Astrocyte (in vitro differentiated cells and primary cell): ENCODE results near the gene SPRED3. TPM values are rescaled to one million over a fixed set of nuclear protein-coding genes. Genes with fewer than 3 reads are reported as not detected.

Experiments used
- DNase-seq: peaks from one replicate; pipeline ENCODE4 v3.0.0-alpha.2; 2010; ENCODE audit warnings: low read depth
- FAIRE-seq: peaks from 2 replicates; lab custom pipeline; 2011; peaks lifted over from hg19 to GRCh38; lab: Jason Lieb, UNC
- H2AFZ ChIP-seq: 2 replicates; pipeline ENCODE4 v1.6.0; 2012; ENCODE audit warnings: low read depth, low read length, inconsistent platforms
- H3K27ac ChIP-seq: 2 replicates; pipeline ENCODE4 v1.5.1; 2011; ENCODE audit warnings: low read depth, low read length, inconsistent platforms
- H3K27me3 ChIP-seq: 2 replicates; pipeline ENCODE4 v1.6.0; 2011; ENCODE audit warnings: low read length, inconsistent platforms; ENCODE audit not compliant: insufficient read depth
- H3K36me3 ChIP-seq: 2 replicates; pipeline ENCODE4 v1.5.1; 2011; ENCODE audit warnings: low read length, inconsistent platforms; ENCODE audit not compliant: insufficient read depth
- H3K4me1 ChIP-seq: 2 replicates; pipeline ENCODE4 v1.5.1; 2011; ENCODE audit warnings: low read length, inconsistent platforms; ENCODE audit not compliant: insufficient read depth
- H3K4me2 ChIP-seq: 2 replicates; pipeline ENCODE4 v1.6.0; 2012; ENCODE audit warnings: low read length, inconsistent platforms
- H3K4me3 ChIP-seq: 2 replicates; pipeline ENCODE4 v1.5.1; 2011; ENCODE audit warnings: low read depth, mild to moderate bottlenecking, low read length, inconsistent platforms; ENCODE audit not compliant: insufficient read depth
- H3K79me2 ChIP-seq: 2 replicates; pipeline ENCODE4 v1.6.0; 2012; ENCODE audit warnings: mild to moderate bottlenecking, low read length, inconsistent platforms; ENCODE audit not compliant: insufficient read depth
- H3K9ac ChIP-seq: 2 replicates; pipeline ENCODE4 v1.6.0; 2012; ENCODE audit warnings: mild to moderate bottlenecking, low read length, inconsistent platforms
- H3K9me3 ChIP-seq: 2 replicates; pipeline ENCODE4 v1.5.1; 2012; ENCODE audit warnings: low read depth, mild to moderate bottlenecking, low read length, inconsistent platforms; ENCODE audit not compliant: insufficient read depth
- H4K20me1 ChIP-seq: 2 replicates; pipeline ENCODE4 v1.6.0; 2012; ENCODE audit warnings: low read length, inconsistent platforms; ENCODE audit not compliant: insufficient read depth
- H3K27ac Mint-ChIP-seq: one replicate; pipeline ENCODE4 v1.8.0; 2021; ENCODE audit warnings: mild to moderate bottlenecking, mixed read lengths; ENCODE audit not compliant: unreplicated experiment
- H3K27me3 Mint-ChIP-seq: one replicate; pipeline ENCODE4 v1.8.0; 2021; ENCODE audit warnings: low read depth, mixed read lengths; ENCODE audit not compliant: unreplicated experiment
- H3K36me3 Mint-ChIP-seq: one replicate; pipeline ENCODE4 v1.8.0; 2021; ENCODE audit warnings: low read depth, mixed read lengths; ENCODE audit not compliant: unreplicated experiment
- H3K4me1 Mint-ChIP-seq: one replicate; pipeline ENCODE4 v1.8.0; 2021; ENCODE audit warnings: low read depth, mixed read lengths; ENCODE audit not compliant: unreplicated experiment
- H3K4me3 Mint-ChIP-seq: one replicate; pipeline ENCODE4 v1.8.0; 2021; ENCODE audit warnings: mild to moderate bottlenecking, moderate library complexity, mixed read lengths; ENCODE audit not compliant: unreplicated experiment
- H3K9me3 Mint-ChIP-seq: one replicate; pipeline ENCODE4 v1.8.0; 2021; ENCODE audit warnings: mild to moderate bottlenecking, mixed read lengths; ENCODE audit not compliant: unreplicated experiment
- EZH2 ChIP-seq: IDR thresholded peaks from 2 replicates; pipeline ENCODE4 v1.6.1; 2012; ENCODE audit warnings: mild to moderate bottlenecking, low read length, inconsistent platforms; ENCODE audit not compliant: insufficient read depth
- total RNA-seq: library from RNA; stranded (reverse); gene quantifications from 2 replicates; pipeline ENCODE4 v1.2.1, GENCODE V29; 2021
- TF ChIP-seq, protein P1 (sequence below): IDR thresholded peaks from 2 replicates; pipeline ENCODE4 v1.5.1; 2011; ENCODE audit warnings: low read depth, mild to moderate bottlenecking, inconsistent platforms, low read length, moderate library complexity; ENCODE audit not compliant: insufficient read depth

Gene SPRED3
- total RNA-seq, 1 donor from 2014 or later = 19.0 TPM

GRCh38 chr19:38401148-38401547 lies 12.7 kb downstream of the SPRED3 start:
- Mint-ChIP-seq H3K27ac (peak overlapping the region; percentile 19), H3K27me3 (peaks cover 7% of the 10 kb centered on the region), H3K36me3 (peaks cover 12% of the 10 kb centered on the region), H3K4me3 (peak overlapping the region; percentile 27), H3K9me3 (peaks cover 3% of the 10 kb centered on the region), H3K4me1 (peaks cover 16% of the 10 kb centered on the region)
- H3K9me3 ChIP-seq = no peaks in the 10 kb centered on the region
- H3K79me2 ChIP-seq = peaks cover 8% of the 10 kb centered on the region
- FAIRE-seq (no peak), DNase-seq (peak; percentile 46)
- no peaks in the 10 kb centered on the region for H3K36me3 ChIP-seq
- no peak overlapping the region for H3K4me2 ChIP-seq
- no peak overlapping the region for H3K27ac ChIP-seq
- TF ChIP-seq, protein P1, sequence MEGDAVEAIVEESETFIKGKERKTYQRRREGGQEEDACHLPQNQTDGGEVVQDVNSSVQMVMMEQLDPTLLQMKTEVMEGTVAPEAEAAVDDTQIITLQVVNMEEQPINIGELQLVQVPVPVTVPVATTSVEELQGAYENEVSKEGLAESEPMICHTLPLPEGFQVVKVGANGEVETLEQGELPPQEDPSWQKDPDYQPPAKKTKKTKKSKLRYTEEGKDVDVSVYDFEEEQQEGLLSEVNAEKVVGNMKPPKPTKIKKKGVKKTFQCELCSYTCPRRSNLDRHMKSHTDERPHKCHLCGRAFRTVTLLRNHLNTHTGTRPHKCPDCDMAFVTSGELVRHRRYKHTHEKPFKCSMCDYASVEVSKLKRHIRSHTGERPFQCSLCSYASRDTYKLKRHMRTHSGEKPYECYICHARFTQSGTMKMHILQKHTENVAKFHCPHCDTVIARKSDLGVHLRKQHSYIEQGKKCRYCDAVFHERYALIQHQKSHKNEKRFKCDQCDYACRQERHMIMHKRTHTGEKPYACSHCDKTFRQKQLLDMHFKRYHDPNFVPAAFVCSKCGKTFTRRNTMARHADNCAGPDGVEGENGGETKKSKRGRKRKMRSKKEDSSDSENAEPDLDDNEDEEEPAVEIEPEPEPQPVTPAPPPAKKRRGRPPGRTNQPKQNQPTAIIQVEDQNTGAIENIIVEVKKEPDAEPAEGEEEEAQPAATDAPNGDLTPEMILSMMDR = no peak
- TF ChIP-seq EZH2 = no peak
- no peak overlapping the region for H2AFZ ChIP-seq
- H3K4me3 ChIP-seq = no peak overlapping the region
- peaks cover 15% of the 10 kb centered on the region for H4K20me1 ChIP-seq
- no peaks in the 10 kb centered on the region for H3K27me3 ChIP-seq
- no peak overlapping the region for H3K9ac ChIP-seq
- peaks cover 4% of the 10 kb centered on the region for H3K4me1 ChIP-seq

- no peak overlapping the region for H3K27ac ChIP-seq
- no peaks in the 10 kb centered on the region for H3K36me3 ChIP-seq
- no peaks in the 10 kb centered on the region for H3K27me3 ChIP-seq
- peaks cover 8% of the 10 kb centered on the region for H3K79me2 ChIP-seq
- H3K4me1 Mint-ChIP-seq = peaks cover 16% of the 10 kb centered on the region
- peak overlapping the region; percentile 76 for H2AFZ ChIP-seq
- peaks cover 4% of the 10 kb centered on the region for H3K4me1 ChIP-seq
- H4K20me1 ChIP-seq = peaks cover 3% of the 10 kb centered on the region
- H3K36me3 Mint-ChIP-seq = peaks cover 6% of the 10 kb centered on the region
- no peak for DNase-seq
- H3K9me3 Mint-ChIP-seq = no peaks in the 10 kb centered on the region
- H3K4me3 Mint-ChIP-seq = peak overlapping the region; percentile 77
- TF ChIP-seq EZH2 = no peak
- TF ChIP-seq, protein P1 = no peak
- peak overlapping the region; percentile 56 for H3K4me3 ChIP-seq
- H3K4me2 ChIP-seq = peak overlapping the region; percentile 98
- H3K9me3 ChIP-seq = no peaks in the 10 kb centered on the region
- H3K27ac Mint-ChIP-seq = no peak overlapping the region
- no peak for FAIRE-seq
- peak overlapping the region; percentile 57 for H3K9ac ChIP-seq
- no peaks in the 10 kb centered on the region for H3K27me3 Mint-ChIP-seq
Measured at GRCh38 chr19:38402623-38402966, 14.1 kb downstream of the SPRED3 start.

GRCh38 chr19:38402967-38403674 lies 14.6 kb downstream of the SPRED3 start, which contains the start of gene FAM98C:
TSS of gene FAM98C (plus strand) at chr19:38403093. CDS start at chr19:38403154, 61 bp downstream.
- Histone ChIP-seq H3K4me2 (peak within 1 kb of the TSS; percentile 98), H3K9me3 (no peaks in the 10 kb centered on the region), H3K27ac (peak within 1 kb of the TSS; percentile 42), H4K20me1 (no peaks in the 10 kb centered on the region), H3K27me3 (no peaks in the 10 kb centered on the region), H3K4me3 (peak within 1 kb of the TSS; percentile 75), H2AFZ (peak within 1 kb of the TSS; percentile 92), H3K79me2 (peaks cover 8% of the 10 kb centered on the region), H3K4me1 (peaks cover 4% of the 10 kb centered on the region), H3K36me3 (no peaks in the 10 kb centered on the region), H3K9ac (peak within 1 kb of the TSS; percentile 86)
- FAIRE-seq = no peak
- H3K27ac Mint-ChIP-seq = no peak within 1 kb of the TSS
- TF ChIP-seq, protein P1 = peak; percentile 58
- no peak for TF ChIP-seq EZH2
- peaks cover 16% of the 10 kb centered on the region for H3K4me1 Mint-ChIP-seq
- DNase-seq = peak; percentile 80
- no peaks in the 10 kb centered on the region for H3K9me3 Mint-ChIP-seq
- no peaks in the 10 kb centered on the region for H3K27me3 Mint-ChIP-seq
- H3K36me3 Mint-ChIP-seq = peaks cover 6% of the 10 kb centered on the region
- H3K4me3 Mint-ChIP-seq = peak within 1 kb of the TSS; percentile 86
